HG02571 (cell line): Measurements from ENCODE around the gene PSMC4.

Experiments used
- ATAC-seq: cut with Tn5 transposase; IDR thresholded peaks from one replicate; pipeline ENCODE4 v1.9.1; 2021; ENCODE audit warnings: mild to moderate bottlenecking, moderate library complexity; ENCODE audit not compliant: unreplicated experiment

PSMC4 gene

GRCh38 chr19:39970675-39971379 is at the start of gene PSMC4:
Gene PSMC4 (plus strand): TSS chr19:39971165. CDS start chr19:39971203, 38 bp downstream.
- ATAC-seq, result peak; percentile 92

GRCh38 chr19:39923862-39924261 is 47.1 kb upstream of the PSMC4 start:
- ATAC-seq, result no peak

- no peak for ATAC-seq
Observed at GRCh38 chr19:39924389-39924788, 46.6 kb upstream of the PSMC4 start.

- no peak for ATAC-seq
Observed at GRCh38 chr19:39924952-39925351, 46.0 kb upstream of the PSMC4 start.

GRCh38 chr19:39926170-39926760 is 44.7 kb upstream of the PSMC4 start:
- no peak for ATAC-seq

- ATAC-seq, result no peak
Observed at GRCh38 chr19:39927076-39927475, 43.9 kb upstream of the PSMC4 start.

- no peak for ATAC-seq
Observed at GRCh38 chr19:39927524-39928356, 43.2 kb upstream of the PSMC4 start.

- no peak for ATAC-seq
Observed at GRCh38 chr19:39928357-39928725, 42.6 kb upstream of the PSMC4 start.

GRCh38 chr19:39929750-39930149 is 41.2 kb upstream of the PSMC4 start:
- no peak for ATAC-seq

GRCh38 chr19:39934584-39935363 is 36.2 kb upstream of the PSMC4 start, which contains the start of gene FCGBP:
Gene FCGBP (minus strand): TSS chr19:39934634.
- ATAC-seq, result no peak

GRCh38 chr19:39935364-39935661 is 35.7 kb upstream of the PSMC4 start:
- ATAC-seq, result no peak

- ATAC-seq, result no peak
Observed at GRCh38 chr19:39936020-39936419, 34.9 kb upstream of the PSMC4 start.

GRCh38 chr19:39936622-39937021 is 34.3 kb upstream of the PSMC4 start:
- no peak for ATAC-seq

- ATAC-seq, result no peak
Observed at GRCh38 chr19:39937094-39937720, 33.8 kb upstream of the PSMC4 start.

- no peak for ATAC-seq
Observed at GRCh38 chr19:39937787-39938186, 33.2 kb upstream of the PSMC4 start.

- no peak for ATAC-seq
Observed at GRCh38 chr19:39939556-39939955, 31.4 kb upstream of the PSMC4 start.

- no peak for ATAC-seq
Observed at GRCh38 chr19:39940221-39940833, 30.6 kb upstream of the PSMC4 start.

- no peak for ATAC-seq
Observed at GRCh38 chr19:39941151-39941550, 29.8 kb upstream of the PSMC4 start.

- no peak for ATAC-seq
Observed at GRCh38 chr19:39941615-39942365, 29.2 kb upstream of the PSMC4 start.

- no peak for ATAC-seq
Observed at GRCh38 chr19:39942366-39942730, 28.6 kb upstream of the PSMC4 start.
